HepG2 (cell line): ENCODE measurements around the gene OR4S2. TPM values are rescaled to one million over a fixed set of nuclear protein-coding genes. Genes with fewer than 3 reads are reported as not detected.

Source experiments
- ATAC-seq: fragments of 200-7000 bp; cut with Tn5 transposase; 3 replicates; pipeline ENCODE4 v1.9.1; 2020; ENCODE audit warnings: mild to moderate bottlenecking, moderate library complexity
- BruUV-seq: library from RNA; stranded (reverse); fragments of 400-500 nt; replicated peaks from 2 replicates; lab custom pipeline; 2021; lab: Mats Ljungman, UMichigan
- CTCF ChIA-PET: fragments of 300-600 bp; formaldehyde crosslinking; extraction: SDS; loops from one replicate; lab custom pipeline; 2021; ENCODE audit warnings: low total read pairs, inconsistent platforms, low intra/inter-chr PET ratio; lab: Yijun Ruan, JAX
- POLR2A ChIA-PET: fragments of 350-600 bp; sonication (Branson Sonifier 250); formaldehyde crosslinking; loops from one replicate; lab custom pipeline; 2020; ENCODE audit warnings: antibody characterized with exemption, inconsistent platforms; lab: Yijun Ruan, JAX
- DNase-seq: peaks from one replicate; pipeline ENCODE4 v3.0.0-alpha.2; 2015; ENCODE audit warnings: low spot score
- FAIRE-seq: peaks from 3 replicates; lab custom pipeline; 2011; peaks lifted over from hg19 to GRCh38; lab: Jason Lieb, UNC
- H2AFZ ChIP-seq: one replicate; pipeline ENCODE4 v1.6.1; 2011; ENCODE audit warnings: low read length, inconsistent platforms
- H3K27ac ChIP-seq: fragments of 300-600 bp; 3 replicates; pipeline ENCODE4 v1.8.0; 2011; ENCODE audit warnings: mixed run types, mild to moderate bottlenecking, mixed read lengths, low read length, inconsistent platforms; ENCODE audit not compliant: insufficient read depth; ENCODE audit errors: extremely low read length
- H3K27me3 ChIP-seq, 2 experiments: fragments of 200-600 bp in 1 of 2; 2 replicates in 1 of 2; 3 replicates in 1 of 2; pipeline versions ENCODE4 v1.6.0 to v1.8.0; 2011; ENCODE audit warnings: low read length in 2 of 2, mild to moderate bottlenecking in 2 of 2, moderate library complexity in 2 of 2, inconsistent platforms in 1 of 2; ENCODE audit not compliant: insufficient read depth in 2 of 2, control insufficient read depth in 1 of 2
- H3K36me3 ChIP-seq, 2 experiments: fragments of 200-600 bp in 1 of 2; replicated peaks in 1 of 2; 2 replicates in 1 of 2; 3 replicates in 1 of 2; pipeline versions ENCODE4 v1.5.1 to v1.8.0; 2011; ENCODE audit warnings: low read length in 2 of 2, inconsistent platforms in 1 of 2; ENCODE audit not compliant: insufficient read depth in 2 of 2, control insufficient read depth in 1 of 2
- H3K4me1 ChIP-seq: 2 replicates; pipeline ENCODE4 v1.5.1; 2012; ENCODE audit warnings: low read length, inconsistent platforms; ENCODE audit not compliant: insufficient read depth
- H3K4me2 ChIP-seq: 2 replicates; pipeline ENCODE4 v1.6.0; 2011; ENCODE audit warnings: low read depth, low read length, inconsistent platforms
- H3K4me3 ChIP-seq, 3 experiments: fragments of 200-600 bp in 1 of 3; sonication (generic), shearing (Covaris generic) in 1 of 3; replicated peaks in 1 of 3; 2 replicates each; pipeline ENCODE4 v1.5.1; 2011 to 2016; ENCODE audit warnings: low read length in 3 of 3, inconsistent platforms in 2 of 3, low read depth in 2 of 3, mild to moderate bottlenecking in 2 of 3, control low read depth in 1 of 3, mixed read lengths in 1 of 3; ENCODE audit not compliant: insufficient read depth in 1 of 3
- H3K79me2 ChIP-seq: one replicate; pipeline ENCODE4 v1.6.1; 2011; ENCODE audit warnings: low read length, inconsistent platforms; ENCODE audit not compliant: insufficient read depth
- H3K9ac ChIP-seq: 2 replicates; pipeline ENCODE4 v1.6.0; 2011; ENCODE audit warnings: mild to moderate bottlenecking, low read depth, low read length, inconsistent platforms; ENCODE audit not compliant: insufficient read depth
- H3K9me3 ChIP-seq: 2 replicates; pipeline ENCODE4 v1.5.1; 2012; ENCODE audit warnings: mild to moderate bottlenecking, low read length
- H4K20me1 ChIP-seq: 2 replicates; pipeline ENCODE4 v1.6.0; 2011; ENCODE audit warnings: inconsistent platforms, mild to moderate bottlenecking, low read length, moderate library complexity; ENCODE audit not compliant: insufficient read depth
- AGO2 ChIP-seq: fragments of 200-400 bp; formaldehyde crosslinking; optimal IDR thresholded peaks from 2 replicates; pipeline ENCODE3; 2017; ENCODE audit warnings: mild to moderate bottlenecking, low read depth, low read length, moderate library complexity
- BRCA1 ChIP-seq: sonication (generic); formaldehyde crosslinking; IDR thresholded peaks from 2 replicates; pipeline ENCODE4 v1.4.0; 2020; ENCODE audit warnings: missing genetic modification reagents
- GATAD2A ChIP-seq: IDR thresholded peaks from 2 replicates; pipeline ENCODE4 v1.6.1; 2016
- MED1 ChIP-seq: sonication (generic); formaldehyde crosslinking; IDR thresholded peaks from 2 replicates; pipeline ENCODE4 v1.4.0; 2020; ENCODE audit warnings: missing genetic modification reagents
- PBX3 ChIP-seq: sonication (generic); formaldehyde crosslinking; IDR thresholded peaks from 2 replicates; pipeline ENCODE4 v1.8.1; 2023; ENCODE audit warnings: missing genetic modification reagents, inconsistent platforms, borderline replicate concordance
- PHB2 ChIP-seq: fragments of 450-650 bp; IDR thresholded peaks from 2 replicates; pipeline ENCODE4 v1.6.1; 2018; ENCODE audit not compliant: partially characterized antibody
- PITX1 ChIP-seq: sonication (generic); formaldehyde crosslinking; IDR thresholded peaks from 2 replicates; pipeline ENCODE4 v1.5.1; 2020; ENCODE audit warnings: mild to moderate bottlenecking, missing genetic modification reagents
- SETDB1 ChIP-seq: sonication (generic); formaldehyde crosslinking; IDR thresholded peaks from 2 replicates; pipeline ENCODE4 v1.5.1; 2020; ENCODE audit warnings: missing genetic modification reagents, mild to moderate bottlenecking, borderline replicate concordance
- SMARCE1 ChIP-seq: fragments of 450-650 bp; IDR thresholded peaks from 2 replicates; pipeline ENCODE4 v1.6.1; 2017; ENCODE audit warnings: borderline replicate concordance
- SMYD3 ChIP-seq: sonication (generic); formaldehyde crosslinking; IDR thresholded peaks from 2 replicates; pipeline ENCODE4 v1.8.1; 2023; ENCODE audit warnings: mild to moderate bottlenecking, missing genetic modification reagents
- SNAPC2 ChIP-seq: sonication (generic); formaldehyde crosslinking; IDR thresholded peaks from 2 replicates; pipeline ENCODE4 v1.8.1; 2022; ENCODE audit warnings: mild to moderate bottlenecking, missing genetic modification reagents
- SP140L ChIP-seq: sonication (generic); formaldehyde crosslinking; IDR thresholded peaks from 2 replicates; pipeline ENCODE4 v1.4.0; 2020; ENCODE audit warnings: missing genetic modification reagents, borderline replicate concordance
- SYNCRIP ChIP-seq: fragments of 200-400 bp; formaldehyde crosslinking; IDR thresholded peaks from 2 replicates; pipeline ENCODE4 v1.6.1; 2018; ENCODE audit warnings: mild to moderate bottlenecking, low read depth, low read length; ENCODE audit not compliant: insufficient read depth
- ZNF44 ChIP-seq: sonication (generic); formaldehyde crosslinking; IDR thresholded peaks from 2 replicates; pipeline ENCODE4 v1.5.1; 2020; ENCODE audit warnings: mild to moderate bottlenecking, missing genetic modification reagents
- ZNF605 ChIP-seq: sonication (generic); formaldehyde crosslinking; IDR thresholded peaks from 2 replicates; pipeline ENCODE4 v1.8.0; 2022; ENCODE audit warnings: mild to moderate bottlenecking, missing genetic modification reagents
- ZNF879 ChIP-seq: sonication (generic); formaldehyde crosslinking; IDR thresholded peaks from 2 replicates; pipeline ENCODE4 v1.8.1; 2023; ENCODE audit warnings: missing genetic modification reagents
- ZSCAN29 ChIP-seq: sonication (generic); formaldehyde crosslinking; conservative IDR thresholded peaks from 2 replicates; pipeline ENCODE4 v1.4.0; 2020; ENCODE audit warnings: mild to moderate bottlenecking, missing genetic modification reagents
- WGBS: methylation state at CpG from one replicate; pipeline ENCODE4 v1.1.6; 2017; ENCODE audit warnings: low lambda C conversion rate; 5-methylcytosine and 5-hydroxymethylcytosine counted together
- in situ Hi-C: cut with HindIII; loops from 2 replicates; pipeline ENCODE4 v1.10.0; 2017; ENCODE audit warnings: low pct_unique_long_range_greater_than_20kb; ENCODE audit not compliant: extremely low pct_ligation_motif_present
- intact Hi-C: fragments of 100-400 bp; cut with micrococcal nuclease; formaldehyde crosslinking; loops from one replicate; pipeline ENCODE4 v1.10.0; 2022; ENCODE audit not compliant: unreplicated experiment
- polyA plus RNA-seq, 8 experiments: library from polyadenylated mRNA; depleted of rRNA in 3 of 8; stranded (reverse) in 7 of 8; unstranded in 1 of 8; fragments of >200 nt; fragmentation: Illumina TruSeq in 4 of 8; extraction: Trizol in 4 of 8; gene quantifications; 2 replicates each; pipeline versions ENCODE4 v1.2.1 to v1.2.3, GENCODE V29; 2011 to 2016; ENCODE audit warnings: low read depth in 4 of 8, missing spikeins in 1 of 8, mixed read lengths in 1 of 8; ENCODE audit not compliant: insufficient read depth in 1 of 8
- total RNA-seq, 5 experiments: library from RNA; depleted of rRNA; stranded (reverse); fragments of >200 nt; fragmentation: Illumina TruSeq; extraction: Trizol; gene quantifications; 2 replicates each; pipeline ENCODE4 v1.2.3, GENCODE V29; 2016; ENCODE audit warnings: low read depth in 1 of 5
- TF ChIP-seq, protein P1 (sequence below): sonication (generic); formaldehyde crosslinking; IDR thresholded peaks from 2 replicates; pipeline ENCODE4 v1.5.0; 2020; ENCODE audit warnings: missing genetic modification reagents, mild to moderate bottlenecking, borderline replicate concordance
- TF ChIP-seq, protein P2 (sequence below): sonication (generic); formaldehyde crosslinking; IDR thresholded peaks from 2 replicates; pipeline ENCODE4 v1.5.1; 2020; ENCODE audit warnings: missing genetic modification reagents, mild to moderate bottlenecking, borderline replicate concordance

The OR4S2 gene
- total and polyA plus RNA-seq, 2 of the 13 experiments (the other 11 are each of a cell fraction or from before 2014, with no cell fraction given) = not detected

DNA sequence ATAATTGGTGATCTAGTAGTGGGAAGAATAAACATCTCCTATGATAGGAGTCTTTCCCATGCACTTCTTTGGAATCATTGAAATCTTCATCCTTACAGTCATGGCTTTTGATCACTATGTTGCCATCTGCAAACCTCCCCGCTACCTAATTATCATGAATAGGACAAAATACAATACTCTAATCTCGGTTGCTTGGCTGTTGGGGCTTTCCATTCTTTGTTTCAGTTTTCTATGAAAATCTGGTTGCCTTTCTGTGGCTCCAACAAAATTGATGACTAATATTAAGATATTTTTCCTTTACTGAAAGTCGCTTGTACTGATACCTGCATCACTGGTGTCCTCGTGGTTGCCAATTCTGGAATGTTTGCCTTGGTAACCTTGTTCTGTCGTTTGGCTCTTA is 25.7 kb downstream of the OR4S2 start (continued):
- TF ChIP-seq PBX3 = no peak
- no peak for TF ChIP-seq SP140L
- TF ChIP-seq ZNF44 (CRISPR knock-in tag) = no peak
- TF ChIP-seq SMYD3 (CRISPR knock-in tag) = no peak
- TF ChIP-seq, protein P1, sequence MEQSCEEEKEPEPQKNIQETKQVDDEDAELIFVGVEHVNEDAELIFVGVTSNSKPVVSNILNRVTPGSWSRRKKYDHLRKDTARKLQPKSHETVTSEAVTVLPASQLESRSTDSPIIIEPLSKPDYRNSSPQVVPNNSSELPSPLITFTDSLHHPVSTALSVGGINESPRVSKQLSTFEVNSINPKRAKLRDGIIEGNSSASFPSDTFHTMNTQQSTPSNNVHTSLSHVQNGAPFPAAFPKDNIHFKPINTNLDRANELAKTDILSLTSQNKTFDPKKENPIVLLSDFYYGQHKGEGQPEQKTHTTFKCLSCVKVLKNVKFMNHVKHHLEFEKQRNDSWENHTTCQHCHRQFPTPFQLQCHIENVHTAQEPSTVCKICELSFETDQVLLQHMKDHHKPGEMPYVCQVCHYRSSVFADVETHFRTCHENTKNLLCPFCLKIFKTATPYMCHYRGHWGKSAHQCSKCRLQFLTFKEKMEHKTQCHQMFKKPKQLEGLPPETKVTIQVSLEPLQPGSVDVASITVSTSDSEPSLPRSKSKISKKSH (CRISPR knock-in tag) = no peak
- no peak for TF ChIP-seq ZNF605 (CRISPR knock-in tag)
- no peak for TF ChIP-seq SYNCRIP
- no peak for TF ChIP-seq AGO2
- no peak for TF ChIP-seq MED1
- no peak for TF ChIP-seq PHB2
- TF ChIP-seq, all 625 proteins: peak for 0

GRCh38 chr11:55697817-55698216 is 49.7 kb downstream of the OR4S2 start:
- no peaks in the 10 kb centered on the region for H3K4me1 ChIP-seq
- BruUV-seq = no TSS peak
- intact Hi-C loops = no loop called here
- no peak overlapping the region for H3K27ac ChIP-seq
- H4K20me1 ChIP-seq = no peaks in the 10 kb centered on the region
- DNase-seq = no peak
- no peak overlapping the region for H2AFZ ChIP-seq
- H3K36me3 ChIP-seq = no peaks in the 10 kb centered on the region; a peak in 1 of 5 replicates
- WGBS = 22% methylated on average over 3 of the region's 3 CpGs
- no peaks in the 10 kb centered on the region for H3K27me3 ChIP-seq
- TF ChIP-seq, protein P2, sequence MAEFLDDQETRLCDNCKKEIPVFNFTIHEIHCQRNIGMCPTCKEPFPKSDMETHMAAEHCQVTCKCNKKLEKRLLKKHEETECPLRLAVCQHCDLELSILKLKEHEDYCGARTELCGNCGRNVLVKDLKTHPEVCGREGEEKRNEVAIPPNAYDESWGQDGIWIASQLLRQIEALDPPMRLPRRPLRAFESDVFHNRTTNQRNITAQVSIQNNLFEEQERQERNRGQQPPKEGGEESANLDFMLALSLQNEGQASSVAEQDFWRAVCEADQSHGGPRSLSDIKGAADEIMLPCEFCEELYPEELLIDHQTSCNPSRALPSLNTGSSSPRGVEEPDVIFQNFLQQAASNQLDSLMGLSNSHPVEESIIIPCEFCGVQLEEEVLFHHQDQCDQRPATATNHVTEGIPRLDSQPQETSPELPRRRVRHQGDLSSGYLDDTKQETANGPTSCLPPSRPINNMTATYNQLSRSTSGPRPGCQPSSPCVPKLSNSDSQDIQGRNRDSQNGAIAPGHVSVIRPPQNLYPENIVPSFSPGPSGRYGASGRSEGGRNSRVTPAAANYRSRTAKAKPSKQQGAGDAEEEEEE (CRISPR knock-in tag) = no peak
- TF ChIP-seq BRCA1 (no peak), ZNF879 (no peak), SETDB1 (CRISPR knock-in tag) (no peak), PITX1 (no peak), GATAD2A (no peak), SNAPC2 (CRISPR knock-in tag) (no peak), ZSCAN29 (no peak), SMARCE1 (no peak)
- TF ChIP-seq, all 625 proteins: peak for 0
- ChIA-PET POLR2A (no interaction called here), CTCF (no interaction called here)
- Histone ChIP-seq H3K4me3 (no peak overlapping the region), H3K9me3 (peaks cover 50% of the 10 kb centered on the region), H3K4me2 (no peak overlapping the region), H3K9ac (no peak overlapping the region), H3K79me2 (no peaks in the 10 kb centered on the region)
- ATAC-seq = no peak
- no peak for FAIRE-seq
- in situ Hi-C loops = no loop called here
